Lung (tissue), 12 donors: Measurements from ENCODE around the gene SPRED2. TPM values are rescaled to one million over a fixed set of nuclear protein-coding genes. Genes with fewer than 3 reads are reported as not detected.

Experiments used
- ATAC-seq: fragments of 200-7000 bp; cut with Tn5 transposase; one replicate; pipeline ENCODE4 v1.9.1; 2020; ENCODE audit warnings: moderate number of reproducible peaks; ENCODE audit not compliant: insufficient read depth, low FRiP score
- DNase-seq, 3 donors: peaks; one replicate each; pipeline ENCODE4 v3.0.0-alpha.2; 2013 to 2017
- H3K27ac ChIP-seq, 2 donors: one replicate each; pipeline ENCODE4 v1.5.1; 2013; ENCODE audit warnings: mild to moderate bottlenecking in 2 of 2, moderate library complexity in 2 of 2, control low read depth in 1 of 2, inconsistent platforms in 1 of 2, low read depth in 1 of 2, low read length in 1 of 2
- H3K27me3 ChIP-seq, 3 donors: one replicate each; pipeline ENCODE4 v1.5.1; 2013; ENCODE audit warnings: low read length in 2 of 3; ENCODE audit not compliant: control insufficient read depth in 3 of 3, insufficient read depth in 3 of 3
- H3K36me3 ChIP-seq, 4 donors: one replicate each; pipeline ENCODE4 v1.5.1; 2013; ENCODE audit warnings: low read length in 4 of 4, mild to moderate bottlenecking in 1 of 4, moderate library complexity in 1 of 4; ENCODE audit not compliant: control insufficient read depth in 4 of 4, insufficient read depth in 4 of 4
- H3K4me1 ChIP-seq, 5 donors: one replicate each; pipeline ENCODE4 v1.5.1; 2013; ENCODE audit warnings: low read length in 5 of 5, mild to moderate bottlenecking in 2 of 5, moderate library complexity in 1 of 5; ENCODE audit not compliant: control insufficient read depth in 5 of 5, insufficient read depth in 5 of 5
- H3K4me3 ChIP-seq: one replicate; pipeline ENCODE4 v1.5.1; 2013; ENCODE audit warnings: mild to moderate bottlenecking, control low read depth, moderate library complexity
- H3K9ac ChIP-seq, 2 donors: one replicate each; pipeline ENCODE4 v1.5.1; 2013; ENCODE audit warnings: low read length in 2 of 2, control low read depth in 1 of 2; ENCODE audit not compliant: insufficient read depth in 1 of 2
- H3K9me3 ChIP-seq, 4 donors: one replicate each; pipeline ENCODE4 v1.5.1; 2013; ENCODE audit warnings: low read length in 3 of 4, mild to moderate bottlenecking in 1 of 4, moderate library complexity in 1 of 4; ENCODE audit not compliant: control insufficient read depth in 4 of 4, insufficient read depth in 3 of 4
- WGBS, 2 donors: extraction: QIAGEN DNeasy Blood & Tissue Kit; methylation state at CpG; one replicate each; pipeline ENCODE4 v1.1.7; 2013; 5-methylcytosine and 5-hydroxymethylcytosine counted together
- polyA plus RNA-seq, 2 donors: library from polyadenylated mRNA; stranded (reverse); fragments of 200-250 nt; gene quantifications; one replicate each; pipeline ENCODE4 v1.2.1, GENCODE V29; 2013
- total RNA-seq, 2 donors: library from RNA; depleted of rRNA in 1 of 2; stranded (reverse); fragments of >200 nt in 1 of 2; gene quantifications; one replicate each; pipeline ENCODE4 v1.2.1, GENCODE V29; 2014 to 2021
- TF ChIP-seq, protein P1 (sequence below): IDR thresholded peaks from 2 replicates; pipeline ENCODE4 v1.5.1; 2012; ENCODE audit warnings: mild to moderate bottlenecking; ENCODE audit errors: control extremely low read depth, extremely low read depth
- donor health status: control.
- donor health status: control.
- donor health status: Bipolar disorder and iron deficiency.
- donor health status: healthy.
- donor health status: DM: yes; HTN: yes; CAD: no.

Gene SPRED2
- total and polyA plus RNA-seq, 4 donors = 11.7 to 36.4 (median 19.6) TPM

DNA sequence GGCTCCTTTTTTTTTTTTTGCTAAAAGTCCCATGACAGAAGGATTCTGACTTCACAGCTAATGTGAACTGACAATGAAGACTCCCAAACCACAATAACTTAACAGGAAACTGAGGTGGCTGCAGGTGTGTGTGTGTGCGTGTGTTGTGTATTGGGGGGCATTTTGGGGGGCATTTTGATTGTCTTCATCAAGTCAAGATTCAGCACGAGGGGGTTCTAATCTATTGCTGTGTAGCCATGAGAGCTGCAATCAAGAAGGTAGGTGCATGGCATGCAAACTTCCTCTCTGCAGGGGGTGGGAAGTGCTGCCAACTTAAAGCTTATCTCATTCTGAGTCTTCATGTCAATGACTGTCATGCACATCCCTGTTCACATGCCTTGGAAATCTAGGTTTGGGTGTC, 25.2 kb downstream of the SPRED2 start:
- no peak overlapping the region for H3K9ac ChIP-seq
- no peaks in the 10 kb centered on the region for H3K27me3 ChIP-seq
- ATAC-seq = no peak
- H3K4me3 ChIP-seq = no peak overlapping the region
- TF ChIP-seq, protein P1, sequence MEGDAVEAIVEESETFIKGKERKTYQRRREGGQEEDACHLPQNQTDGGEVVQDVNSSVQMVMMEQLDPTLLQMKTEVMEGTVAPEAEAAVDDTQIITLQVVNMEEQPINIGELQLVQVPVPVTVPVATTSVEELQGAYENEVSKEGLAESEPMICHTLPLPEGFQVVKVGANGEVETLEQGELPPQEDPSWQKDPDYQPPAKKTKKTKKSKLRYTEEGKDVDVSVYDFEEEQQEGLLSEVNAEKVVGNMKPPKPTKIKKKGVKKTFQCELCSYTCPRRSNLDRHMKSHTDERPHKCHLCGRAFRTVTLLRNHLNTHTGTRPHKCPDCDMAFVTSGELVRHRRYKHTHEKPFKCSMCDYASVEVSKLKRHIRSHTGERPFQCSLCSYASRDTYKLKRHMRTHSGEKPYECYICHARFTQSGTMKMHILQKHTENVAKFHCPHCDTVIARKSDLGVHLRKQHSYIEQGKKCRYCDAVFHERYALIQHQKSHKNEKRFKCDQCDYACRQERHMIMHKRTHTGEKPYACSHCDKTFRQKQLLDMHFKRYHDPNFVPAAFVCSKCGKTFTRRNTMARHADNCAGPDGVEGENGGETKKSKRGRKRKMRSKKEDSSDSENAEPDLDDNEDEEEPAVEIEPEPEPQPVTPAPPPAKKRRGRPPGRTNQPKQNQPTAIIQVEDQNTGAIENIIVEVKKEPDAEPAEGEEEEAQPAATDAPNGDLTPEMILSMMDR = no peak
- WGBS, 2 donors = 61 to 68% methylated on average over 2 of the region's 2 CpGs
- H3K9me3 ChIP-seq = no peaks in the 10 kb centered on the region
- H3K27ac ChIP-seq = no peak overlapping the region
- DNase-seq = no peak
- H3K36me3 ChIP-seq = peaks cover 0 to 2% (median 0%) of the 10 kb centered on the region in 4 donors
- peaks cover 4 to 23% (median 16%) of the 10 kb centered on the region in 5 donors for H3K4me1 ChIP-seq

- no peaks in the 10 kb centered on the region for H3K27me3 ChIP-seq
- ATAC-seq = no peak
- no peak overlapping the region for H3K27ac ChIP-seq
- no peaks in the 10 kb centered on the region for H3K9me3 ChIP-seq
- no peak overlapping the region for H3K9ac ChIP-seq
- TF ChIP-seq, protein P1 = no peak
- H3K4me1 ChIP-seq = peaks cover 4 to 24% (median 14%) of the 10 kb centered on the region in 5 donors
- no peak overlapping the region for H3K4me3 ChIP-seq
- H3K36me3 ChIP-seq = peaks cover 0 to 2% (median 0%) of the 10 kb centered on the region in 4 donors
- 83 to 90% methylated on average over 10 of the region's 10 CpGs for WGBS, 2 donors
- no peak for DNase-seq
These were observed 27.3 kb downstream of the SPRED2 start for GRCh38 chr2:65404988-65405697.

GRCh38 chr2:65403529-65403915, 28.9 kb downstream of the SPRED2 start:
- no peak overlapping the region for H3K9ac ChIP-seq
- H3K36me3 ChIP-seq = peaks cover 0 to 2% (median 0%) of the 10 kb centered on the region in 4 donors
- TF ChIP-seq, protein P1 = no peak
- H3K4me3 ChIP-seq = no peak overlapping the region
- no peaks in the 10 kb centered on the region for H3K9me3 ChIP-seq
- H3K27ac ChIP-seq = no peak overlapping the region
- ATAC-seq = no peak
- H3K27me3 ChIP-seq = no peaks in the 10 kb centered on the region
- H3K4me1 ChIP-seq = peaks cover 4 to 24% (median 13%) of the 10 kb centered on the region in 5 donors
- DNase-seq = no peak
- WGBS, 2 donors = 87 to 89% methylated on average over 5 of the region's 5 CpGs
